Astrocyte (in vitro differentiated cells and primary cell): ENCODE measurements around the gene GALNT1. TPM values are rescaled to one million over a fixed set of nuclear protein-coding genes. Genes with fewer than 3 reads are reported as not detected.

Source experiments
- DNase-seq: peaks from one replicate; pipeline ENCODE4 v3.0.0-alpha.2; 2010; ENCODE audit warnings: low read depth
- FAIRE-seq: peaks from 2 replicates; lab custom pipeline; 2011; peaks lifted over from hg19 to GRCh38; lab: Jason Lieb, UNC
- H2AFZ ChIP-seq: 2 replicates; pipeline ENCODE4 v1.6.0; 2012; ENCODE audit warnings: low read depth, low read length, inconsistent platforms
- H3K27ac ChIP-seq: 2 replicates; pipeline ENCODE4 v1.5.1; 2011; ENCODE audit warnings: low read depth, low read length, inconsistent platforms
- H3K27me3 ChIP-seq: 2 replicates; pipeline ENCODE4 v1.6.0; 2011; ENCODE audit warnings: low read length, inconsistent platforms; ENCODE audit not compliant: insufficient read depth
- H3K36me3 ChIP-seq: 2 replicates; pipeline ENCODE4 v1.5.1; 2011; ENCODE audit warnings: low read length, inconsistent platforms; ENCODE audit not compliant: insufficient read depth
- H3K4me1 ChIP-seq: 2 replicates; pipeline ENCODE4 v1.5.1; 2011; ENCODE audit warnings: low read length, inconsistent platforms; ENCODE audit not compliant: insufficient read depth
- H3K4me2 ChIP-seq: 2 replicates; pipeline ENCODE4 v1.6.0; 2012; ENCODE audit warnings: low read length, inconsistent platforms
- H3K4me3 ChIP-seq: 2 replicates; pipeline ENCODE4 v1.5.1; 2011; ENCODE audit warnings: low read depth, mild to moderate bottlenecking, low read length, inconsistent platforms; ENCODE audit not compliant: insufficient read depth
- H3K79me2 ChIP-seq: 2 replicates; pipeline ENCODE4 v1.6.0; 2012; ENCODE audit warnings: mild to moderate bottlenecking, low read length, inconsistent platforms; ENCODE audit not compliant: insufficient read depth
- H3K9ac ChIP-seq: 2 replicates; pipeline ENCODE4 v1.6.0; 2012; ENCODE audit warnings: mild to moderate bottlenecking, low read length, inconsistent platforms
- H3K9me3 ChIP-seq: 2 replicates; pipeline ENCODE4 v1.5.1; 2012; ENCODE audit warnings: low read depth, mild to moderate bottlenecking, low read length, inconsistent platforms; ENCODE audit not compliant: insufficient read depth
- H4K20me1 ChIP-seq: 2 replicates; pipeline ENCODE4 v1.6.0; 2012; ENCODE audit warnings: low read length, inconsistent platforms; ENCODE audit not compliant: insufficient read depth
- H3K27ac Mint-ChIP-seq: one replicate; pipeline ENCODE4 v1.8.0; 2021; ENCODE audit warnings: mild to moderate bottlenecking, mixed read lengths; ENCODE audit not compliant: unreplicated experiment
- H3K27me3 Mint-ChIP-seq: one replicate; pipeline ENCODE4 v1.8.0; 2021; ENCODE audit warnings: low read depth, mixed read lengths; ENCODE audit not compliant: unreplicated experiment
- H3K36me3 Mint-ChIP-seq: one replicate; pipeline ENCODE4 v1.8.0; 2021; ENCODE audit warnings: low read depth, mixed read lengths; ENCODE audit not compliant: unreplicated experiment
- H3K4me1 Mint-ChIP-seq: one replicate; pipeline ENCODE4 v1.8.0; 2021; ENCODE audit warnings: low read depth, mixed read lengths; ENCODE audit not compliant: unreplicated experiment
- H3K4me3 Mint-ChIP-seq: one replicate; pipeline ENCODE4 v1.8.0; 2021; ENCODE audit warnings: mild to moderate bottlenecking, moderate library complexity, mixed read lengths; ENCODE audit not compliant: unreplicated experiment
- H3K9me3 Mint-ChIP-seq: one replicate; pipeline ENCODE4 v1.8.0; 2021; ENCODE audit warnings: mild to moderate bottlenecking, mixed read lengths; ENCODE audit not compliant: unreplicated experiment
- EZH2 ChIP-seq: IDR thresholded peaks from 2 replicates; pipeline ENCODE4 v1.6.1; 2012; ENCODE audit warnings: mild to moderate bottlenecking, low read length, inconsistent platforms; ENCODE audit not compliant: insufficient read depth
- total RNA-seq: library from RNA; stranded (reverse); gene quantifications from 2 replicates; pipeline ENCODE4 v1.2.1, GENCODE V29; 2021
- TF ChIP-seq, protein P1 (sequence below): IDR thresholded peaks from 2 replicates; pipeline ENCODE4 v1.5.1; 2011; ENCODE audit warnings: low read depth, mild to moderate bottlenecking, inconsistent platforms, low read length, moderate library complexity; ENCODE audit not compliant: insufficient read depth

Gene GALNT1
- total RNA-seq, 1 donor from 2014 or later = 127 TPM

DNA sequence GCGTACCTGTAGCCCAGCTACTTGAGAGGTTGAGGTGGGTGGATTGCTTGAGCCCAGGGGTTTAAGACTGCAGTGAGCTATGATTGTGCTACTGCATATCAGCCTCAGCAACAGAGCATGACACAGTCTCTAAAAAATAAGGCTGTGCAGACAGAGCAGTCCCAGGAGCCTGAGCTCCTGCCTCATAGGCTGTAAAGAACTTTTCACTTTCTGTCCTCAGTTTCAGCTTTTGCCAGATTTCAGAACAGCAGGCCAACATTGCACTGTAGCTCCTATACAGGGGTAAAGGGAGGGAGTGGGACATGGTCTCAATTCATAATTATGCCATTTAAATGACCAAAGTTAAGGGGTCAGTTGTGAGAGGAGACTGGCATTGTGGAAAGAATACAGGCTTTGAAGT lies 150.6 kb downstream of the GALNT1 start:
- no peak overlapping the region for H3K4me2 ChIP-seq
- peaks cover 17% of the 10 kb centered on the region for H3K4me1 Mint-ChIP-seq
- H3K36me3 ChIP-seq = no peaks in the 10 kb centered on the region
- no peaks in the 10 kb centered on the region for H3K27me3 ChIP-seq
- H3K36me3 Mint-ChIP-seq = no peaks in the 10 kb centered on the region
- H3K4me3 Mint-ChIP-seq = no peak overlapping the region
- TF ChIP-seq EZH2 = no peak
- TF ChIP-seq, protein P1, sequence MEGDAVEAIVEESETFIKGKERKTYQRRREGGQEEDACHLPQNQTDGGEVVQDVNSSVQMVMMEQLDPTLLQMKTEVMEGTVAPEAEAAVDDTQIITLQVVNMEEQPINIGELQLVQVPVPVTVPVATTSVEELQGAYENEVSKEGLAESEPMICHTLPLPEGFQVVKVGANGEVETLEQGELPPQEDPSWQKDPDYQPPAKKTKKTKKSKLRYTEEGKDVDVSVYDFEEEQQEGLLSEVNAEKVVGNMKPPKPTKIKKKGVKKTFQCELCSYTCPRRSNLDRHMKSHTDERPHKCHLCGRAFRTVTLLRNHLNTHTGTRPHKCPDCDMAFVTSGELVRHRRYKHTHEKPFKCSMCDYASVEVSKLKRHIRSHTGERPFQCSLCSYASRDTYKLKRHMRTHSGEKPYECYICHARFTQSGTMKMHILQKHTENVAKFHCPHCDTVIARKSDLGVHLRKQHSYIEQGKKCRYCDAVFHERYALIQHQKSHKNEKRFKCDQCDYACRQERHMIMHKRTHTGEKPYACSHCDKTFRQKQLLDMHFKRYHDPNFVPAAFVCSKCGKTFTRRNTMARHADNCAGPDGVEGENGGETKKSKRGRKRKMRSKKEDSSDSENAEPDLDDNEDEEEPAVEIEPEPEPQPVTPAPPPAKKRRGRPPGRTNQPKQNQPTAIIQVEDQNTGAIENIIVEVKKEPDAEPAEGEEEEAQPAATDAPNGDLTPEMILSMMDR = no peak
- no peaks in the 10 kb centered on the region for H3K4me1 ChIP-seq
- no peaks in the 10 kb centered on the region for H3K9me3 ChIP-seq
- H3K9ac ChIP-seq = no peak overlapping the region
- no peaks in the 10 kb centered on the region for H3K79me2 ChIP-seq
- H3K27ac Mint-ChIP-seq = no peak overlapping the region
- H3K9me3 Mint-ChIP-seq = no peaks in the 10 kb centered on the region
- DNase-seq (no peak), FAIRE-seq (no peak)
- no peak overlapping the region for H3K4me3 ChIP-seq
- H3K27ac ChIP-seq = no peak overlapping the region
- H3K27me3 Mint-ChIP-seq = no peaks in the 10 kb centered on the region
- no peaks in the 10 kb centered on the region for H4K20me1 ChIP-seq
- no peak overlapping the region for H2AFZ ChIP-seq

DNA sequence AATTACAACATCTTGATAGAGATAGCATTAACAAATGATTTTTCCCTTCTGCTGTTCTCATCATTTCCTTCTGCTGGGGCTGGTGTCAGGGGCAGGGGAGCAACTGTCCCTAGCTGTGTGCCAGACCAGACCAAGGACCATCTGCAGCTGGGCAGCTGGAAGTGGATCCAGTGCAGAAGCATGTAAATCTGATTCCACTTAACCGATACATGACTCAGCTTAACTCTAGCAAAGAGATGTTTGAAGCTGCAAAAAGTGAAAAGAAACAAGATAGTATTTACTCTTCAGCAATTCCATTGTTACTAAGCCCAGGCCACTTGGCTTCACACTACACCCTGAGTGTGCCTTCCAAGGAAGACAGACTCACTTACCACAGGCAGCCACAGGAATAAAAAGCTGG lies 151.1 kb downstream of the GALNT1 start:
- TF ChIP-seq EZH2 = no peak
- TF ChIP-seq, protein P1 = no peak
- no peak overlapping the region for H3K27ac ChIP-seq
- Mint-ChIP-seq H3K9me3 (no peaks in the 10 kb centered on the region), H3K4me1 (peaks cover 17% of the 10 kb centered on the region), H3K36me3 (no peaks in the 10 kb centered on the region), H3K4me3 (no peak overlapping the region), H3K27ac (peak overlapping the region; percentile 68), H3K27me3 (no peaks in the 10 kb centered on the region)
- no peaks in the 10 kb centered on the region for H3K27me3 ChIP-seq
- H3K4me3 ChIP-seq = no peak overlapping the region
- no peaks in the 10 kb centered on the region for H4K20me1 ChIP-seq
- no peak overlapping the region for H3K9ac ChIP-seq
- no peaks in the 10 kb centered on the region for H3K9me3 ChIP-seq
- no peak overlapping the region for H3K4me2 ChIP-seq
- peak; percentile 85 for DNase-seq
- FAIRE-seq = no peak
- H2AFZ ChIP-seq = no peak overlapping the region
- no peaks in the 10 kb centered on the region for H3K36me3 ChIP-seq
- H3K4me1 ChIP-seq = no peaks in the 10 kb centered on the region
- H3K79me2 ChIP-seq = no peaks in the 10 kb centered on the region

DNA sequence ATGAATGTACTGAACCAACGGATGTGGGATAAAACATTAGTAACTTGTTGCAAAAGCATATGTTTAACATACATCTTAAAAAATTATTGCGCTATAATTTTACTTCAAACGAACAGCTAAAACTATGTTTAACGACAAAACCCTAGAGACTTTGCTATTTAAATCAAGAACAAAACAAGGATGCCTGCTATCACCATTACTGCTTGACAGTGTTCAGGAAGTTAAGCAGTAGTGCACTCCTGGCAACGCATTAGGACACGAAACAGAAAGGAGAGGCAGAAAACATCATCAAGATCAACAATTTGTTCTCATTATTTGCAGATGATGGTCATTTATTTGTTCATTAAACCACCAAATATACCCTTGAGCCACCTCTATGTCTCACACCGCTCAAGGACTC lies 151.9 kb downstream of the GALNT1 start:
- Histone ChIP-seq H3K27ac (no peak overlapping the region), H3K79me2 (no peaks in the 10 kb centered on the region), H3K4me2 (no peak overlapping the region), H3K27me3 (no peaks in the 10 kb centered on the region), H3K4me3 (no peak overlapping the region), H3K9me3 (no peaks in the 10 kb centered on the region), H4K20me1 (no peaks in the 10 kb centered on the region), H2AFZ (no peak overlapping the region), H3K9ac (no peak overlapping the region), H3K4me1 (no peaks in the 10 kb centered on the region), H3K36me3 (no peaks in the 10 kb centered on the region)
- Mint-ChIP-seq H3K36me3 (no peaks in the 10 kb centered on the region), H3K27ac (peak overlapping the region; percentile 68), H3K4me1 (peaks cover 17% of the 10 kb centered on the region), H3K9me3 (no peaks in the 10 kb centered on the region), H3K4me3 (no peak overlapping the region), H3K27me3 (no peaks in the 10 kb centered on the region)
- TF ChIP-seq EZH2 = no peak
- TF ChIP-seq, protein P1 = no peak
- DNase-seq = no peak
- FAIRE-seq = no peak
